Measurements from ENCODE around the gene PARP3.
"Not testable (repeated sequence)": the region's sequence is repeated elsewhere in the genome, so short reads cannot be mapped to it uniquely, and the experiment has no call there.

Gene PARP3

DNA sequence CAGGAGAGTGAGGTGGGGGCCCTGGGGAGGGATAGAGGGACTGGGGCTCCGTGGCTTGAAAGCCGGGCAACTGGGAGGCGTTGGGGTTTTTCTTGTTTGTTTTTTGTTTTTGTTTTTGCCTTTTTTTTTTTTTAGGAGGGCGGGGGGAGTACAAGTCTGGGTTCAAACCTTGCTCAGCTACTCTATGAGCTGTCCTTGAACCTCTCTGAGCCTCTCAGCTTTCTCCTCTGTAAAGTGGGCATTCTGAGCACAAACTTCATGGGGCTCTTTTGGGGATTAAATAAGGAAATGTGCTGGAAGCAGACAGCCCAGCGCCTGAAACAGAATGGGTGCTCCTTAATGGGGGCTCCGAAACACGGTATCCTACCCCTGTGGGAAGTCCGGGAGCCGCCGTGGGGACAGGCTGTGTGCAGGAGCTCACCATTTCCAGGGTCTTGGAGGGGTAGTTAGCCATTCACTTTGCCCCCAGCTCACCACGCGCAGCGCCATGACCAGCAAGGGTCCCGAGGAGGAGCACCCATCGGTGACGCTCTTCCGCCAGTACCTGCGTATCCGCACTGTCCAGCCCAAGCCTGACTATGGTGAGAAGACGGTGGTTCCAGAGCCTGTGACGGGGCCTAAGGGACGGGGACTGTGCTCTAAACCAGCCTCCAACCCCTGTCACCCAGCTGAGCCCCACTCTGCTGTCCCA, 41.6 kb downstream of the PARP3 start:
- in situ Hi-C loops (cut with MboI; ENCODE audit: low sequenced_read_pairs): no loop called here

DNA sequence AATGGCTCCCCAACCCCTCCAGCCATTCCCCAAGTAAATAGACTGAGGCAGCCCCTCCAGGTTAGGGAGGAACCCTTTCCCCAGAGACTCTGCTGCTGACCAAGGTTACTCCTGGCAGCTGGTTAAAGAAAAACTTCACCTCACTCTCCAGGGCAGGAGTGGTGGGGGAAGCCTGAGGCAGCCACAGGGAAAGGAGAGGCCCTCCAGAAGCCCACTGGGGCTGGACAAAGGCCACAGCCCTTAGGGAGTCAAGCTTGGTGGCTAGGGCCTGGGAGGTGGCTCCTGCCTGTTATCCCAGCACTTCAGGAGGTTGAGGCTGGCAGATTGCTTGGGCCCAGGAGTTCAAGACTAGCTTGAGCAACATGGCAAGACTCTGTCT, 42.1 kb downstream of the PARP3 start:
- in situ Hi-C loops (cut with MboI; ENCODE audit: low sequenced_read_pairs): no loop called here

DNA sequence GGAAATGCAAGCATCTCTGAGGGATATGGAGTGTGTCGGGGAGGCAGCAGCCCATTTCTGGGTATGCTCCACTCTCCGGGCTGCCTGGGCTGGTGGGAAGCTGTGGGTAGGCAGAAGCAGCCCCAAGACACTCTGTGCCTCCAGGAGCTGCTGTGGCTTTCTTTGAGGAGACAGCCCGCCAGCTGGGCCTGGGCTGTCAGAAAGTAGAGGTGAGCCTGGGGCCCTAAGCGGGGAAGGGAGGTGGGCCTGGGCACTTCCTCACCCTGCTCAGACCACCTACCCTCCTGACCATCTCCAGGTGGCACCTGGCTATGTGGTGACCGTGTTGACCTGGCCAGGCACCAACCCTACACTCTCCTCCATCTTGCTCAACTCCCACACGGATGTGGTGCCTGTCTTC, 42.9 kb downstream of the PARP3 start:
- in situ Hi-C loops (cut with MboI; ENCODE audit: low sequenced_read_pairs): no loop called here

DNA sequence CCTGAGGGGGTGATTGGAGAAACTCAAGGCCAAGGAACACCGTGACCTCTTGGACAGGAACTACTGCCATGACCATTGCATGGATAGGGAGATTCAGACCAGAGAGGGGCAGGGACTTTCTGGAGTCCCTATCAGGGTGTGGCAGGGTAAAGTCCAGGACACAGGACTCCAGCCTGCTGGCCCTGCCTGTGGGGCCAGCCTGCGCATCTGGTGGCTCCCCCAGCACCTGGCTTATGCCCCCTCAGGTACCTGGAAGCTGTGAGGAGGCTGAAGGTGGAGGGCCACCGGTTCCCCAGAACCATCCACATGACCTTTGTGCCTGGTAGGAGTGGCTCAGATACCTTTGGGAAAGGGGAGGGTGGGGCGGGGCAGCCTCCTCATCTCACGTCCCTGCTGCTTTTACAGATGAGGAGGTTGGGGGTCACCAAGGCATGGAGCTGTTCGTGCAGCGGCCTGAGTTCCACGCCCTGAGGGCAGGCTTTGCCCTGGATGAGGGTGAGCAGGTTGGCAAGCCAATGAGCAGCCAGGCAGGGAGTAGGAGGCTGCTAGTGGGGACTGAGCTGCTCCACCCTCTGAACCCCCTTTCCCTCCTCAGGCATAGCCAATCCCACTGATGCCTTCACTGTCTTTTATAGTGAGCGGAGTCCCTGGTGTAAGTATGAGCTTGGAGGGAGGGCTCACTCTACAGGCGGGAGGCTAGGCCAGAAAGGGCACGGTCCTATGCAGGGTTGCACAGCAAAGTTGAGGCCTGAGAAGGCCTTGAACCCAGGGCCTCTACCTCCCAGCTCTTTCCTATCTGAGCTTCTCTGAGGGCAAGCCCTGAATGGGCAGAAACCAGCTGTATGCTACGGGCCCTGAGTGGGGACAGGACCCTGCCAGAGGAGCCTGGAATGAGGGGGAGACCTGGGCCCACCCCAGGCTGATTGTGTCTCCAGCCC, 44.1 kb downstream of the PARP3 start:
- in situ Hi-C loops (cut with MboI; ENCODE audit: low sequenced_read_pairs): no loop called here

DNA sequence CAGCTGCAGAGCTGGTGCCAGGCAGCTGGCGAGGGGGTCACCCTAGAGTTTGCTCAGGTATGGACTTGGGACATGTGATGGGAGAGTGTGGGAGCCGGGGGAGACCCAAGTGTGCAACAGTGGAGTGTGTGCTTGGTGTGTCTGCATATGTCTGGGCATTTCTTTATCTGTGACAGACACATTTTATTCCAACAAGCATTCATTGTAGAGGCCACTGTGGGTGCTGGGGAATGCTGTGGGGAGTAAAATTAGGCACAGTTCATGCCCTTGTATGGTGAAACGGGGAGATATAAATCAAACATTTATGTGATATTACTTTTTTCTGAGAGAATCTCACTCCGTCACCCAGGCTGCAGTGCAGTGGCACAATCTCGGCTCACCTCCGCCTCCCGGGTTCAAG, 45.4 kb downstream of the PARP3 start:
- in situ Hi-C loops (cut with MboI; ENCODE audit: low sequenced_read_pairs): no loop called here

DNA sequence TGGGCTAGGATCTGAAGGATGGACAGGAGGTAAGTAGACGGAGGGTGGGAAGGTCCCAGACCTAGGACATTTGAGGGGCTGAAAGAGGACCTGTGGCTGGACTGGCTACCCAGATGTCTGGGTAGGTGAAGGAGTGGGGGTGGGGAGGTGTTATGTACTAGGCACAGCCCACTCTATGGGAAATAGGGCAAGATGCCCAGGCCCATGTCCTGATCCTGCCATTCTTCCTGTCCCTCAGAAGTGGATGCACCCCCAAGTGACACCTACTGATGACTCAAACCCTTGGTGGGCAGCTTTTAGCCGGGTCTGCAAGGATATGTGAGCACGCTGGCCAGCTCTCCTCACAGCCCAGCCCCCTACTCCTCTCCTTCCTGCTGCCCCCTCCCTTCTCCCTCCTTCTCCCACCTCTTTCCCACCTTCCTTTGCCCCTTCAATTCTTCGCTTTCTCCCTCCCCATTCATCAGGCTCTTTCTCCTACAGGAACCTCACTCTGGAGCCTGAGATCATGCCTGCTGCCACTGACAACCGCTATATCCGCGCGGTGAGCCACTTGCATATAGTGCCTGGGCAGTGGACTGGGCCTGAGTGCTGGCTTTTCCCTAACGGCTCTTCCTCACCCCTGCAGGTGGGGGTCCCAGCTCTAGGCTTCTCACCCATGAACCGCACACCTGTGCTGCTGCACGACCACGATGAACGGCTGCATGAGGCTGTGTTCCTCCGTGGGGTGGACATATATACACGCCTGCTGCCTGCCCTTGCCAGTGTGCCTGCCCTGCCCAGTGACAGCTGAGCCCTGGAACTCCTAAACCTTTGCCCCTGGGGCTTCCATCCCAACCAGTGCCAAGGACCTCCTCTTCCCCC, 46.4 kb downstream of the PARP3 start:
- in situ Hi-C loops (cut with MboI; ENCODE audit: low sequenced_read_pairs): no loop called here

DNA sequence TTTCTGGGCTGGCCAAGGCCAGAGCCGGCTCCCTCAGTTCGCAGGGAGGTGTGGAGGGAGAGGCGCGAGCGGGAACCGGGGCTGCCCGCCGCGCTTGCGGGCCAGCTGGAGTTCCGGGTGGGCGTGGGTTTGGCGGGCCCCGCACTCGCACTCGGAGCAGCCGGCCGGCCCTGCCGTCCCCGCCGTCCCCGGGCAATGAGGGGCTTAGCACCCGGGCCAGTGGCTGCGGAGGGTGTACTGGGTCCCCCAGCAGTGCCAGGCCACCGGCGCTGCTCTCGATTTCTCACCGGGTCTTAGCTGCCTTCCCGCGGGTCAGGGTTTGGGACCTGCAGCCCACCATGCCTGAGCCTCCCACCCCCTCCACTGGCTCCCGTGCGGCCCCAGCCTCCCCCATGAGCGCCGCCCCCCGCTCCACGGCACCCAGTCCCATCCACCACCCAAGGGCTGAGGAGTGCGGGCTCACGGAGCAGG, 48.4 kb downstream of the PARP3 start:
- in situ Hi-C loops (cut with MboI; ENCODE audit: low sequenced_read_pairs): not testable (repeated sequence)

DNA sequence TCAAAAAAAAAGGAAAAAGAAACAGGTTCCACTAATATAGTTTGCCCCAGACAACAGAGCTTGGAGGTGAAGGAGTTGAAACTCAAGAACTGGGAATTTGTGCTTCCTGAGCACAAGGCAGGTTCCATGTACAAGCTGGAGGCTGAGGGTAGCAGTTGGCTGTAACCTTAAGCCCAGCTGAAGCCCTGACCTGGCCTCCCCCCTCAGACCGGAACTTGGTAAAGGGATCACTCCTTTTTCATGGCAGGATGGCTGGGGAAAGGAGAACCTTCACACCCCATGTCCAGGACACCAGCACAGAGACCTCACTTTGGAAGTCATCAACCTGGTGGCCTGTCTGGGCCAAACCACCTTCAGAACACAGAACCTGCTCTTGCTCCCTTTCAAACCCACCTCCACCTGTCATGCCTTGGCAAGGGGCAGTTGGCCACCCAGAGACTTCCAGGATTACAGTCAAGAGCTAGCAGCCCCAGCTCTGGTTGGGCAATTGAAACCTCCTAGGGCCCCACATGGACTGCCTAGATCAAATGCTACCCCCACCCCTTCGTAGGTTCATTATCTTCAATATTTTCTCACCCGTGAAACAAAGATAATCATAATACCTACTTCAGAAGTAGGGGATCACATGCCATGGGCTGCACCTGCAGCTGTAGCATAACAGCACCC, 50.0 kb downstream of the PARP3 start:
- in situ Hi-C loops (cut with MboI; ENCODE audit: low sequenced_read_pairs): no loop called here

DNA sequence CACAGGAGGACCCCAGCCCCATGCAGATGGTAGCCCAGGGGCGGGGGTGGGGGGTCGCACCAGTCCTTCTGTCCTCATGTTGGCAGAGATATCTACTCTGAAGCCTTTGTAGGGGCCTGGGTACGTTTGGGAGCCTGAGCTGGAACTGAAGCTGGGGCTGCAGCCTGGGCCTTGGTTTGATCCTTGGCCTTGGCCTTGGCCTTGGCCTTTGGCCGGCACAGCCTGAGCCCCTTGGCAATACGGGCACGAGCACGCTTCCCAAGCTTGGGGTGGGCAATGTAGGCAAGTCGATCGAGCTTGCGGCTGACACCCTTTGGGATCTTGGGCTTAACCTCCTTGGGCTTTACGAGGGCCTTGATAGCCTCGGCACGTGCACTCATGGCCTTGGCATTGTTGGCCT, 51.5 kb downstream of the PARP3 start:
- in situ Hi-C loops (cut with MboI; ENCODE audit: low sequenced_read_pairs): not testable (repeated sequence)

DNA sequence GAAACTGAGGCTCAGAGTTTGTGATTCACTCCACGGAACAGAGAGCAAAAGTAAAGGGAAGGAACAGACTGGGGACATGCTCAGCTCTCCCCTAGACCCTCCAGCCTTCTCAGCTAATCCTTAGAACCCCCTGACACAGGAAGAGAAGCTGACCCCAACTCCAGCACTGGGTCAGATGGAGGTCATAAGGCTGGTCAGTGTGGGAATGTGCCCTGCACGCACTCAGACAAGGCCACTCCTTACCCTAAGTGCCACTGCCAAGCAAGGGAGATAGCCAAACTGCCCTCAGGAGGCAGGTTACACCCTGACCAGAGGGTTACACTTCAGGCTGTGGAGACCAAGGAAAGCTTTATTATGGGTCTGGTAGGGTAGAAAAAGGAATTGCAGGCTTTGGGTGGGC, 52.4 kb downstream of the PARP3 start:
- in situ Hi-C loops (cut with MboI; ENCODE audit: low sequenced_read_pairs): no loop called here

DNA sequence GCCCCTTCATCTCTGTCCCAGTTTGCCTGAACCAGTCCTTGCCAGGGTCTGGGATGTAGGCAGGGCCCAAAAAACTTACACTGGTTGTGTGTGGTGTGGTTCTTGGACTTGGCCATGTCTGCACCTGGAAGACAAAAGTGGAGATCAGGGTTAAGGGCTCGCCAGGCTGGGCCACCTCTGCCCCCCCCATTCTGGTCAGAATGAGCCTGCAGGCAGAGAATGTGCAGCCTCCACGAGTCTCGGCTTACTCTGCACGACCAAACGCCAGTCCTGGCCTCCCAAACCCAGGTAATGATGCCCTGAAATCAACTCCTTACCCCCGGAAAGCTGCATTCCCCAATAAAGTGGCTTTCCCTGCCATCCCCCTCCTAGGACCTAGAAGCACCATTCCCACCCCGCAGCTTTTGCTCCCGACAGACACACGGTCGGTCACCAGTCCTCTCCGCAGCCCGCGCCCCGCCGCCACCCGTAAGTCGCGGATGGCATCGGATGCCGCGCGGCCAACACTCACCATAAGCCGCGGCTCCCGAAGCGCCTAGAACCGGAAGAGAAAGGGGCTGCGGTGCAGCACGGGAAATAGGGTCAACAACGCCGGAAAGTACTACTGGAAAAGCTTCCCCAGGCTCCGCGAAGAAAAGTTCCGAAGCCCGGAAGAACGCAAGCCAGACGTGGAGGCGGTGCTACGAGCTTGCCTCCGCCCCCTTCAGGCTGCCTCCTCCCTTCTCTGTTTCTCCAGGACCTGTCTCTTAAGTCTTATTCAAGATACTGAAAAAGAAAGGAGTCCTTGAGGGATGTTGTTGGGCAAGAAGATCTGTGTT, 53.4 kb downstream of the PARP3 start, which contains the start of gene RPL29:
Gene RPL29, minus strand, starts transcription at position 550 of the 818 bp plus-strand sequence. Its CDS starts 434 bp downstream, at position 116.
- in situ Hi-C loops (cut with MboI; ENCODE audit: low sequenced_read_pairs): no loop called here

DNA sequence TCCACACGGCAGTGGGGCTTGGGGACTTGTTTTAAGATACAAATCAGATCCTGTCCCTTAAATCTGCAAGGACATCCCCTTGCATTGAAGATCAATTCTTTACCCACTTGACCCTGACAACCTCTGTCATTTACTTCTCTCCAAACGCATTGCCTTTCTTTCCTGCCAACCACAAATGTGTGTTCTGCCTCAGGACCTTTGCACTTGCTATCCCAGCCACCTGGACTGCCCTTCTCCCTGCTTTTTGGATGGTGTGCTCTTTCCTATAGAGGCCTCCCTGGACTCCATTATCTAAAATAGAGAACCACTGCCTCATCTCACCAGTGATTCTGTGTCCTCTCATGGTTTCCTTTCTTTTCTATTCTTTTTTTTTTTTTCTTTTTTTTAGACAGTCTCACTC, 55.0 kb downstream of the PARP3 start:
- in situ Hi-C loops (cut with MboI; ENCODE audit: low sequenced_read_pairs): no loop called here

DNA sequence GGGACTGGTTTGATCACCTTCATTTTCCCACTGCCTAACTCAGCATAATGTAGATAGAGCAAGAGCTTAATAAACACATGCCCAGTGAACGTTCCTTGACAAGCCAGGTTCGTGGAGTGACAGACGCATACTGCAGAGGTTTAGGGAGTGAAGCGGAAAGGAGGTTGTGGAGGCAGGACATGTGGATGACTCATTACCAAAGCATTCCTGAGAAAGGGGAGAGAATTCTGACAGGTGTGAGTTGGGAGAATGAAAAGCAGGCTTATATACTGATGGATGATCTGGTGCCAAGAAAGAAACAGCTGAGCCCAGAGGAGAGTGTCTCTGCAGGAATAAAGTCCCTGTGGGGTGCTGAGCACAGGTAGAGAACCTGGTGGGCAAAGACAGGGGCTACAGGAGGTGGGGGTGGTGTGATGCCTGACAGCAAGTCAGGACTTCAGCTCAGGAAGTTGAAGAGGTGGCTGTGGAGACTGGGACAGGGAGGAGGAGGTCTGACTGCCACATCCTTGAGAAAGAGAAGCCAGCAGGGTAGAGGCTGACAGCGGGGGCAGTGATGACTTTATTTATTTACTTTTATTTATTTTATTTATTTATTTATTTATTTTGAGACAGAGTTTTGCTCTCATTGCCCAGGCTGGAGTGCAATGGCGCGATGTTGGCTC, 55.9 kb downstream of the PARP3 start:
- in situ Hi-C loops (cut with MboI; ENCODE audit: low sequenced_read_pairs): no loop called here
